ENCODE data around the gene RASSF5. TPM values are rescaled to one million over a fixed set of nuclear protein-coding genes. Genes with fewer than 3 reads are reported as not detected.
A peak's percentile ranks its signal among the peaks of the same experiment; 100 is the strongest.

The RASSF5 gene
- total and polyA plus RNA-seq, 4 donors, result 4.8 to 10.0 (median 5.5) TPM

DNA sequence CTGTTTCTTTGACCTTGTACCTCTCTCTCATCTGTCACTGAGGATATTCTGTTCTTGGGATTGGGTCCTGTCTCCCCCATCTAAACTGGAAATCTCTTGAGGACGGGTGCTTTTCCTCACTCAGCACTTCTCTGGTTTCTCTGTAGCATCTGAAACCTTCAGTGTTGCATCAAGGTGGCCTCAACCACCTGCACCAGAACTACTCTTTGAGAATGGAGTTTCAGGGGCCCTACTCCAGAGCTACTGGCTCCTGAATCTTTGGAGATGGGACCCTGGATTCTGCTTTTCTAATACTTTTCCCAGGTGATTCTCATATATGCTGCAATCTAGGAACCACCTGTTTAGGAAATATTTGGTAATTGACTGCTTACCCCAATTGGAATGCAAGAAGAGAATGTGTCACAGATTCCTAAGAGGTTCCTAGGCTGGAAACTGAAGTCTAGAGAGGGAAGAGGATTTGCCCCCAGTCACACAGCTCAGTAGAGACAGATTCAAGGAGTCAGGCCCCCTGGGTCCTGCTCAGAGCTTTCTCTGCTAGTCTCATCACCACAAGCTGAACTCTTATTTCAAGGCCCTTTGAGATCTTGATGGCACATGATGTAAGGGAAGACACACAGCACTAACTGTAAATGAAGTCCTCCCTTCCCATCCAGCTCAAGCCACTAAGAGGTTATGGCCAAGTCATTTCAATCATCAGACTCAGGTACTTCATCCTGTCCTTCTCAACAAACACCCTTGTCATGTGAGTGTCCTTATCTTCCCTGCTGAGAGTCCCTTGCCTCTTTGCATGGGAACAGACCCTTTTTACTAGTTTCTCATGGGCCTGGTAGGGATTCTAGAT is 56.3 kb downstream of the RASSF5 start:
- Histone ChIP-seq H3K27ac (ENCODE audit: low read depth in 1 of 2, low read length in 2 of 2) (peak overlapping the region in 1 of 2 donors; percentile 33), H3K9ac (ENCODE audit: low read depth in 1 of 2, low read length in 2 of 2) (no peak overlapping the region), H3K4me1 (ENCODE audit: control insufficient read depth in 4 of 4, insufficient read depth in 4 of 4, low read length in 3 of 4) (peaks cover 12 to 28% (median 18%) of the 10 kb centered on the region in 4 donors), H3K27me3 (ENCODE audit: control insufficient read depth in 4 of 4, insufficient read depth in 4 of 4, low read length in 3 of 4) (no peaks in the 10 kb centered on the region), H3K4me3 (ENCODE audit: low read depth in 1 of 3, low read length in 3 of 3) (no peak overlapping the region), H3K36me3 (ENCODE audit: control insufficient read depth in 4 of 4, insufficient read depth in 3 of 4, low read depth in 1 of 4, low read length in 3 of 4) (peaks cover 0 to 3% (median 2%) of the 10 kb centered on the region in 4 donors), H3K9me3 (ENCODE audit: control insufficient read depth in 4 of 4, low read length in 3 of 4) (no peaks in the 10 kb centered on the region)
- TF ChIP-seq RXRA (IDR thresholded peaks at IDR 0.05) (no peak), GABPA (IDR thresholded peaks at IDR 0.05 in 1 of 2, conservative IDR thresholded peaks at IDR 0.05 in 1 of 2) (no peak), FOXA1 (IDR thresholded peaks at IDR 0.05) (no peak), FOXA2 (IDR thresholded peaks at IDR 0.05) (no peak), NR2F2 (IDR thresholded peaks at IDR 0.05) (no peak), YY1 (IDR thresholded peaks at IDR 0.05) (no peak), JUND (IDR thresholded peaks at IDR 0.05) (no peak), HNF4A (conservative IDR thresholded peaks at IDR 0.05) (no peak), EGR1 (IDR thresholded peaks at IDR 0.05; ENCODE audit: low read depth in 2 of 2) (no peak), SP1 (IDR thresholded peaks at IDR 0.05) (no peak), HNF4G (IDR thresholded peaks at IDR 0.05) (no peak), RAD21 (IDR thresholded peaks at IDR 0.05) (no peak), TAF1 (conservative IDR thresholded peaks at IDR 0.05) (no peak)
- TF ChIP-seq, protein P1, sequence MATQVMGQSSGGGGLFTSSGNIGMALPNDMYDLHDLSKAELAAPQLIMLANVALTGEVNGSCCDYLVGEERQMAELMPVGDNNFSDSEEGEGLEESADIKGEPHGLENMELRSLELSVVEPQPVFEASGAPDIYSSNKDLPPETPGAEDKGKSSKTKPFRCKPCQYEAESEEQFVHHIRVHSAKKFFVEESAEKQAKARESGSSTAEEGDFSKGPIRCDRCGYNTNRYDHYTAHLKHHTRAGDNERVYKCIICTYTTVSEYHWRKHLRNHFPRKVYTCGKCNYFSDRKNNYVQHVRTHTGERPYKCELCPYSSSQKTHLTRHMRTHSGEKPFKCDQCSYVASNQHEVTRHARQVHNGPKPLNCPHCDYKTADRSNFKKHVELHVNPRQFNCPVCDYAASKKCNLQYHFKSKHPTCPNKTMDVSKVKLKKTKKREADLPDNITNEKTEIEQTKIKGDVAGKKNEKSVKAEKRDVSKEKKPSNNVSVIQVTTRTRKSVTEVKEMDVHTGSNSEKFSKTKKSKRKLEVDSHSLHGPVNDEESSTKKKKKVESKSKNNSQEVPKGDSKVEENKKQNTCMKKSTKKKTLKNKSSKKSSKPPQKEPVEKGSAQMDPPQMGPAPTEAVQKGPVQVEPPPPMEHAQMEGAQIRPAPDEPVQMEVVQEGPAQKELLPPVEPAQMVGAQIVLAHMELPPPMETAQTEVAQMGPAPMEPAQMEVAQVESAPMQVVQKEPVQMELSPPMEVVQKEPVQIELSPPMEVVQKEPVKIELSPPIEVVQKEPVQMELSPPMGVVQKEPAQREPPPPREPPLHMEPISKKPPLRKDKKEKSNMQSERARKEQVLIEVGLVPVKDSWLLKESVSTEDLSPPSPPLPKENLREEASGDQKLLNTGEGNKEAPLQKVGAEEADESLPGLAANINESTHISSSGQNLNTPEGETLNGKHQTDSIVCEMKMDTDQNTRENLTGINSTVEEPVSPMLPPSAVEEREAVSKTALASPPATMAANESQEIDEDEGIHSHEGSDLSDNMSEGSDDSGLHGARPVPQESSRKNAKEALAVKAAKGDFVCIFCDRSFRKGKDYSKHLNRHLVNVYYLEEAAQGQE (IDR thresholded peaks at IDR 0.05), result no peak
- TF ChIP-seq, protein P2, sequence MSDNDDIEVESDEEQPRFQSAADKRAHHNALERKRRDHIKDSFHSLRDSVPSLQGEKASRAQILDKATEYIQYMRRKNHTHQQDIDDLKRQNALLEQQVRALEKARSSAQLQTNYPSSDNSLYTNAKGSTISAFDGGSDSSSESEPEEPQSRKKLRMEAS (IDR thresholded peaks at IDR 0.05), result no peak
- TF ChIP-seq, protein P3, sequence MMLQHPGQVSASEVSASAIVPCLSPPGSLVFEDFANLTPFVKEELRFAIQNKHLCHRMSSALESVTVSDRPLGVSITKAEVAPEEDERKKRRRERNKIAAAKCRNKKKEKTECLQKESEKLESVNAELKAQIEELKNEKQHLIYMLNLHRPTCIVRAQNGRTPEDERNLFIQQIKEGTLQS (IDR thresholded peaks at IDR 0.05), result no peak
- TF ChIP-seq, protein P4, sequence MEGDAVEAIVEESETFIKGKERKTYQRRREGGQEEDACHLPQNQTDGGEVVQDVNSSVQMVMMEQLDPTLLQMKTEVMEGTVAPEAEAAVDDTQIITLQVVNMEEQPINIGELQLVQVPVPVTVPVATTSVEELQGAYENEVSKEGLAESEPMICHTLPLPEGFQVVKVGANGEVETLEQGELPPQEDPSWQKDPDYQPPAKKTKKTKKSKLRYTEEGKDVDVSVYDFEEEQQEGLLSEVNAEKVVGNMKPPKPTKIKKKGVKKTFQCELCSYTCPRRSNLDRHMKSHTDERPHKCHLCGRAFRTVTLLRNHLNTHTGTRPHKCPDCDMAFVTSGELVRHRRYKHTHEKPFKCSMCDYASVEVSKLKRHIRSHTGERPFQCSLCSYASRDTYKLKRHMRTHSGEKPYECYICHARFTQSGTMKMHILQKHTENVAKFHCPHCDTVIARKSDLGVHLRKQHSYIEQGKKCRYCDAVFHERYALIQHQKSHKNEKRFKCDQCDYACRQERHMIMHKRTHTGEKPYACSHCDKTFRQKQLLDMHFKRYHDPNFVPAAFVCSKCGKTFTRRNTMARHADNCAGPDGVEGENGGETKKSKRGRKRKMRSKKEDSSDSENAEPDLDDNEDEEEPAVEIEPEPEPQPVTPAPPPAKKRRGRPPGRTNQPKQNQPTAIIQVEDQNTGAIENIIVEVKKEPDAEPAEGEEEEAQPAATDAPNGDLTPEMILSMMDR (IDR thresholded peaks at IDR 0.05; ENCODE audit: low read depth, low read length, missing input control), result no peak
- TF ChIP-seq, protein P5, sequence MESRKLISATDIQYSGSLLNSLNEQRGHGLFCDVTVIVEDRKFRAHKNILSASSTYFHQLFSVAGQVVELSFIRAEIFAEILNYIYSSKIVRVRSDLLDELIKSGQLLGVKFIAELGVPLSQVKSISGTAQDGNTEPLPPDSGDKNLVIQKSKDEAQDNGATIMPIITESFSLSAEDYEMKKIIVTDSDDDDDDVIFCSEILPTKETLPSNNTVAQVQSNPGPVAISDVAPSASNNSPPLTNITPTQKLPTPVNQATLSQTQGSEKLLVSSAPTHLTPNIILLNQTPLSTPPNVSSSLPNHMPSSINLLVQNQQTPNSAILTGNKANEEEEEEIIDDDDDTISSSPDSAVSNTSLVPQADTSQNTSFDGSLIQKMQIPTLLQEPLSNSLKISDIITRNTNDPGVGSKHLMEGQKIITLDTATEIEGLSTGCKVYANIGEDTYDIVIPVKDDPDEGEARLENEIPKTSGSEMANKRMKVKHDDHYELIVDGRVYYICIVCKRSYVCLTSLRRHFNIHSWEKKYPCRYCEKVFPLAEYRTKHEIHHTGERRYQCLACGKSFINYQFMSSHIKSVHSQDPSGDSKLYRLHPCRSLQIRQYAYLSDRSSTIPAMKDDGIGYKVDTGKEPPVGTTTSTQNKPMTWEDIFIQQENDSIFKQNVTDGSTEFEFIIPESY (IDR thresholded peaks at IDR 0.05), result no peak
- DNase-seq (ENCODE audit: low spot score), result no peak
- 80% methylated on average over 1 of the region's 1 CpG for WGBS
